ENCODE measurements around the gene C2orf76.
A peak's percentile ranks its signal among the peaks of the same experiment; 100 is the strongest.

C2orf76 gene

GRCh38 chr2:119352357-119352756 lies 14.3 kb downstream of the C2orf76 start:
- H3K4me3 ChIP-seq = no peak overlapping the region
- no peak for TF ChIP-seq CTCF (IDR thresholded peaks at IDR 0.05)
- H3K27ac ChIP-seq = peak overlapping the region in 1 of 2 donors; percentile 15
- DNase-seq (ENCODE audit: low spot score) = no peak

GRCh38 chr2:119350311-119350998 lies 16.2 kb downstream of the C2orf76 start:
- no peak for TF ChIP-seq CTCF (IDR thresholded peaks at IDR 0.05)
- DNase-seq (ENCODE audit: low spot score) = no peak
- H3K27ac ChIP-seq = no peak overlapping the region
- no peak overlapping the region for H3K4me3 ChIP-seq

GRCh38 chr2:119349289-119349688 lies 17.3 kb downstream of the C2orf76 start:
- Histone ChIP-seq H3K27ac (no peak overlapping the region), H3K4me3 (no peak overlapping the region)
- no peak for DNase-seq (ENCODE audit: low spot score)
- TF ChIP-seq CTCF (IDR thresholded peaks at IDR 0.05) = no peak

GRCh38 chr2:119341684-119342083 lies 24.9 kb downstream of the C2orf76 start:
- no peak for TF ChIP-seq CTCF (IDR thresholded peaks at IDR 0.05)
- H3K4me3 ChIP-seq = no peak overlapping the region
- no peak for DNase-seq (ENCODE audit: low spot score)
- H3K27ac ChIP-seq = no peak overlapping the region

GRCh38 chr2:119339562-119339923 lies 27.1 kb downstream of the C2orf76 start:
- H3K4me3 ChIP-seq = no peak overlapping the region
- DNase-seq (ENCODE audit: low spot score) = no peak
- no peak for TF ChIP-seq CTCF (IDR thresholded peaks at IDR 0.05)
- H3K27ac ChIP-seq = no peak overlapping the region

- TF ChIP-seq CTCF (IDR thresholded peaks at IDR 0.05) = no peak
- Histone ChIP-seq H3K4me3 (no peak overlapping the region), H3K27ac (no peak overlapping the region)
- DNase-seq (ENCODE audit: low spot score) = no peak
Measured at GRCh38 chr2:119338826-119339561, 27.6 kb downstream of the C2orf76 start.

GRCh38 chr2:119338272-119338671 lies 28.4 kb downstream of the C2orf76 start:
- no peak for DNase-seq (ENCODE audit: low spot score)
- Histone ChIP-seq H3K27ac (no peak overlapping the region), H3K4me3 (no peak overlapping the region)
- TF ChIP-seq CTCF (IDR thresholded peaks at IDR 0.05) = no peak

Measured in coronary artery (tissue), 2 donors.